ENCODE measurements around the gene SNAP25.

The SNAP25 gene

DNA sequence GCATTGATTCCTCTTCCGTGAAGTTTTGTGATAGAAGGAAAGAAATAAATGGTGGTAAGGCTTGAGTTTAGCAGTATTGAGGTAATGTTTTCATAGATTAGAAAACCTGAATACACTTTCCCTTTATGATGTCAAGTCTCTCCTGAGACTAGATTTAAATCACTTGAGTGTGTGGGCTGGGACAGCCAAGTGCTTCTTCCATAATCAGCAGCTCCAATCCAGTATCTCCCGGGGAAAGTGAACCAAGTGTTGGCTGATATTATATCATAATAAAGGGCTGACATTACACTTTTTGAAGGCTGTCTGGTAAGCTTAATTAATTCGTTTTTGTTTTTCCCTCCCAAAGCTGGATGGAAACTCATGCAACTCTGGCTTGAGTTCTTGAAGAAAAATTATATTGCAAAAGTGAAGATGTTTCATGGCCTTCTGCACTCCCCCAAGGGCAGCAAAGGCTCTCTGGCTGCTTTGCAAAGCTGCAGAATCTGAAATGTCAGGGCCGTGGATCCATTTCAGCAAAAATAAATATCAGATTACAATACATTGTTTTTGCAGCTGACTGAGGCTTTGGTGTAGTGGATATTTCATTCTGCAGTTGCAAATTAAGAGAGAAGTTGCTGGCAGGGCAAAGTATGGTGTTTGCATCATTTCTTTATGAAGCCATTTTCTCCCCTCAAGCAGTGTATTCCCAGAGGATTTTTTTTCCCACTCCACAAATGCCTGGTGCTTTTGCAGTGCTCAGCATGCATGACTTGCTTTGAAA, 114.2 kb downstream of the SNAP25 start:
- FAIRE-seq (no peak), DNase-seq (ENCODE audit: insufficient read length, low spot score) (no peak)
- TF ChIP-seq POLR2A (IDR thresholded peaks at IDR 0.05; ENCODE audit: low read depth, low read length) = no peak

DNA sequence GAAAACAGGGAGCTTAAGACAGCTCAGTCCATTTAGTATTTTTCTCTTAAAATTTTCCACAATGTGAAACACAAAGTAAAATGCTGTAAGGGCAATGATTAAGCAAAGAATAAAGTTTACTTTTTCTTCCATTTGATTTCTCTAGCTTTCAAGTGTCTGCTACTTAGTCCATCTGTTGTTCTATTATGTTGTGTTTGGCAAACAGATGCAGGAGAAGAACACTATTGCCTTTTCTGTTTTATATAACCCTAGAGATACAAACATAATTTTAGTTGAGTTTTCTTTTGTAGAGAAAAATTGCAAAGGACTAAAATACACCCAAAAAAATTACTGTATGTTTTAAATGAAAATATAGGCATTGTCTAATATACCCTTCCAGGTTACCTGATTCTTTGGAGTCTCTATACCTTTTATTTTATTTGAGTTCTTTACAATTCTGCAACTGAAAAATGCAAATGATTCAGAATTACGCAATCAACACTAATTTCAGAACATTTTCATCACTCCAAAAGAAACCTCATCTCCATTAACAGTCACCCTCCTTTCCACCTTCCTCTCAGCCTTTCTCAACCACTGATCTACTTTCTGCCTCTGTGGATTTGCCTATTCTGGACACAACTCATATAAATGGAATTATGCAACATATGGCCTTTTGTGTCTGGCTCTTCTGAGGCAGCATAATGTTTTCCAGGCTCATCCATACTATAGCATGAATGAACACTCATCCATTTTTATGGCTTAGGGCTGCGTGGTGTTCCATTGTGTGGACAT, 118.5 kb downstream of the SNAP25 start:
- DNase-seq (ENCODE audit: insufficient read length, low spot score) (no peak), FAIRE-seq (no peak)
- no peak for TF ChIP-seq POLR2A (IDR thresholded peaks at IDR 0.05; ENCODE audit: low read depth, low read length)

DNA sequence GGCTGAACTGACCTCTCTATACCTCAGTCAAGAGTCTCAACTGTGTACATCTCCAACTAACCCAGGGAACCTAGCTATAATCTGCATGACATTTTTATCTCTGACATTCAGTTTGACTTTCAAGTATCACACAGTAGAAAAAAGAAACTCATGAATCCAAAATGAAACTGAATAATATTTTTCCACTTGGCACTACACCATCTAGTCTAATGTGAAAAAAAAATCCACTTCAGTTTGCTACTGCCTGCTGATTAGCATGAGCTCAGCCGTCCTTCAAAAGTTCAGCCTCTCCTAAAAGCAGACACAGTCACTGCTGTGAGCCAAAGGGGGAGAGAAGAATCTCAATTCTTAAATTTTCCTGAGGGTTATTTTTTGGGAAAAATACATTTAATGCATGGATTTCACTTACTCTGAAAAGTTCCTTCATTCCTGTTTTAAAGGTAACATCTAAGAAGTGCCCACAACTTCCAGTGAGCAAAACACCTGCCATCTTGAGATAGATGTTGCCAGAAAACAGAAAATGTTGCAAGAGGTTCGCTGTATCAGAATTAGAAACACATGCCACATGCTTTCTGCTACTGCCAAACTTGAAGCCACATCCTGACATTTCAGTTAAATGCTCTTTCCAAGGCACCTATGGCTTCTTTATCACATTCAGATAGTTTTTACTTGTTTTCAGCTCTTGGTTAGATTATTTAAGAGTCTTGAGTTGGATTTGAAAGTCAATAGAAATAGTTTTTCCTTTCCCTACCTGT, 120.0 kb downstream of the SNAP25 start:
- FAIRE-seq (no peak), DNase-seq (ENCODE audit: insufficient read length, low spot score) (no peak)
- TF ChIP-seq POLR2A (IDR thresholded peaks at IDR 0.05; ENCODE audit: low read depth, low read length) = no peak

DNA sequence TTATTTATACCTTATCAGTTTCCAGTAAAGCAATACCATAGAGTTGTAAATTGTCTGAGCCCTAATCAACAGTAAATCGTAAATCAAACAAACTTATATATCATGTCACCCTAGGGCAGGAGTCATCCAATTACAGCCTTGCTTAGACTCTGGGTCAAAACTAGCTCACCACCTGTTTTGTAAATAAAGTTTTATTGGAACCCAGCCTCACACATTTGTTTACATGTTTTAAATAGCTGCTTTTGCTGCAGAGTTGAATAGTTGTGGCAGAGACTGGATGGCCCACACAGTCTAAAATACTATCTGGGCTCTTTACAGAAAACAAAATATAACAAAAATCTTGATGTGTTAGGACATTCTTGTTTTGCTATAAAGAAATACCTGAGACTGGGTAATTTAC, 121.0 kb downstream of the SNAP25 start:
- FAIRE-seq = no peak
- no peak for TF ChIP-seq POLR2A (IDR thresholded peaks at IDR 0.05; ENCODE audit: low read depth, low read length)
- no peak for DNase-seq (ENCODE audit: insufficient read length, low spot score)

GRCh38 chr20:10342152-10342551, 123.5 kb downstream of the SNAP25 start:
- FAIRE-seq = no peak
- DNase-seq (ENCODE audit: insufficient read length, low spot score) = no peak
- TF ChIP-seq POLR2A (IDR thresholded peaks at IDR 0.05; ENCODE audit: low read depth, low read length) = no peak

DNA sequence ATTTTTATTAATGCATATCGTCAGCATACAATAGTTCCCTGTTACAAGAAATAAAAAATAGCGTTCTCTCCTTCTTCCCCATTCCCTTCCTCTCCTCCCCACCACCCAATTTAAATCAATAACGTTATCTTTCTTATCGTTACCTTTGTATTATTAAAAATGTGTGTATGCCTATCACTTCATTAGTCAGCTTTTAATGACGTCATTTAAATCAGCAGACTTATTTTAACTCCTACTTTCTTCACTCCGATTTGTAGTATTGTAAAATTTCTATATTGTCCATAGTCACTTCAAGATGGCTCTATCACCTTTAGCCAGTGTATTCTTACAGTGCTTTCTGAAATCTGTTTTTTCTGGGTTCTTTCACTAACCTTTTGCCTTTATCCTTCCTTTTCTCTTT, 126.3 kb downstream of the SNAP25 start:
- no peak for FAIRE-seq

DNA sequence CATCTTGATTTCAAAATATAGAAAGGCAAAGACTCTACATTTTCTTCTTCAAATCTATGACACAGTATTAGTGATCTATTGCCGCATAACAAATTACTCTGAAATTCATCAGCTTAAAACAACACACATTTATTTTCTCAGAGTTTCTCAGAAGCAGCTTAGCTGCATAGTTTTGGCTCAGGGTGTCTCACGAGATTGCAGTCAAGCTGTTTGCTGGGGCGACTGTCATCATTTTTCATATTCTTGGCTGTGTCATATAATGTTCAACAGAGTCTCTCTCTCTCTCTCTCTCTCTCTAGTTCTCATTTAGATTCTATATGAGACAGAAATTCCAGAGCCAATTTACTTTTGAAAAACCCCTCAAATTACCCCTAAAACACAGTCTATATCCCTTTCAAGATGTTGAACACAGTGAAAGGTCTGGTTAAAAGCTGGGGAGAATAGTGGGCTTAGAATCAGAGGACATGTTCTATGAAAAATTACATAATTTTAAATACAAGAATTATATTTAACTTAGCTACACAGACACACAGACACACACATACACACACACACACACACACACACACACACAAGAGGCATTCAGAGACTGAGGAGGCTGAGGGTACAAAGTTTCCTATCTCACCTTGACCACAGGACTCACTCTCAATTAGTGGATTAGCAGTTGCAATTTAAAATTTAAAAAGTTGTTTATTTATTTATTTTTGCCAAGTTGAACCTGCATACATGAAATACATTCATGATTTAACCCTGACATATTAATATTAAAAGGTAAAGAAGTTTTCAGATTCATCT, 128.7 kb downstream of the SNAP25 start:
- TF ChIP-seq POLR2A (IDR thresholded peaks at IDR 0.05; ENCODE audit: low read depth, low read length) = no peak
- DNase-seq (ENCODE audit: insufficient read length, low spot score) (no peak), FAIRE-seq (no peak)

More for the DNA sequence above, 126.3 kb downstream of the SNAP25 start:
- no peak for TF ChIP-seq POLR2A (IDR thresholded peaks at IDR 0.05; ENCODE audit: low read depth, low read length)
- DNase-seq (ENCODE audit: insufficient read length, low spot score) = no peak

DNA sequence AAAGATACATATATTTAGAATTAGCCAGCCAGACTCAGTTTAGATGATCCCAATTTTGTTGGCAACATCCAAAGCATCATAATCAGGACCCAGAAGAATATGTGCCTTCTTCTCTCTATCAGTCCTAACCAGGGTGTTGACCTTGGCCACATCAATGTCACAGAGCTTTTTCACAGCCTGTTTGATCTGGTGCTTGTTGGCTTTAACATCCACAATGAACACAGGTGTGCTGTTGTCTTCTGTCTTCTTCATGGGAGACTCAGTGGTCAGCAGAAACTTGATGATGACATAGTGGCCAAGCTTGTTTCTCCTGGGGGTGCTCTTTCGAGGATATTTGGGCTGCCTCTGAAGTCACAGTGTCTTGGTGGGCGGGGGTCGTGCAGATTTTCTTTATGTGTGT, 130.5 kb downstream of the SNAP25 start:
- no peak for DNase-seq (ENCODE audit: insufficient read length, low spot score)
- FAIRE-seq = no peak
- TF ChIP-seq POLR2A (IDR thresholded peaks at IDR 0.05; ENCODE audit: low read depth, low read length) = no peak

GRCh38 chr20:10350188-10350842, 131.7 kb downstream of the SNAP25 start:
- no peak for DNase-seq (ENCODE audit: insufficient read length, low spot score)
- FAIRE-seq = no peak
- TF ChIP-seq POLR2A (IDR thresholded peaks at IDR 0.05; ENCODE audit: low read depth, low read length) = no peak

- DNase-seq (ENCODE audit: insufficient read length, low spot score) (no peak), FAIRE-seq (no peak)
- no peak for TF ChIP-seq POLR2A (IDR thresholded peaks at IDR 0.05; ENCODE audit: low read depth, low read length)
These were observed 134.5 kb downstream of the SNAP25 start for GRCh38 chr20:10352934-10353824.

DNA sequence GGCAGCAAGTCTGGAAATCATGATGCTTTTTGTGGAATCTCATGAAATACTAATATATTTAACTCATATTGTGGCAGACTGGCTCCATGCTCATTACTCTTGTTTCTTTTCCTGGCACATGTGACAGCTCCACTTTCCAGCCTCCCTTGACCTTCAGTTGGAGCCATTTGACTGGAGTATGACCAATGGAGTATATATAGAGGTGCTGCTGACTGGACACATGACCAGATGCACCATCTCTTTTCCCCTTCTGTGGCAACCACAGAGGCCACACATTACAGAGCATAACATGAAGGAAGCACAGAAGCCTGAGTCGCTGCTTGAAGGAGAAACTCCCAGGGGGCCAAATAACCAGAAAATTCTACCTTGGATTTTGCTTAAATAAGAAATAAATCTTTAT, 138.0 kb downstream of the SNAP25 start:
- DNase-seq (ENCODE audit: insufficient read length, low spot score) (no peak), FAIRE-seq (no peak)
- no peak for TF ChIP-seq POLR2A (IDR thresholded peaks at IDR 0.05; ENCODE audit: low read depth, low read length)

Measured in H54 (cell line).